Right lobe of liver (tissue), 6 donors: Measurements from ENCODE around the gene BRD4. TPM values are rescaled to one million over a fixed set of nuclear protein-coding genes. Genes with fewer than 3 reads are reported as not detected.

Experiments used
- ATAC-seq, 4 donors: fragments of 200-7000 bp; cut with Tn5 transposase; one replicate each; pipeline ENCODE4 v1.9.1; 2020; ENCODE audit warnings: mild to moderate bottlenecking in 4 of 4, moderate library complexity in 4 of 4
- DNase-seq, 3 donors: peaks; one replicate each; pipeline ENCODE4 v3.0.0-alpha.2; 2020
- H3K27ac ChIP-seq, 3 donors: fragments of 200-600 bp; one replicate each; pipeline ENCODE4 v1.8.0; 2022
- H3K27me3 ChIP-seq, 2 donors: fragments of 200-600 bp; one replicate each; pipeline ENCODE4 v1.8.0; 2022
- H3K36me3 ChIP-seq, 4 donors: fragments of 200-600 bp; sonication (generic) in 1 of 4; one replicate each; pipeline versions ENCODE4 v1.5.1 to v1.8.0; 2017 to 2022; ENCODE audit warnings: control low read depth in 1 of 4
- H3K4me1 ChIP-seq, 4 donors: fragments of 200-600 bp; sonication (generic) in 1 of 4; one replicate each; pipeline versions ENCODE4 v1.5.1 to v1.8.0; 2017 to 2022; ENCODE audit warnings: control low read depth in 1 of 4
- H3K4me3 ChIP-seq, 3 donors: fragments of 200-600 bp; one replicate each; pipeline ENCODE4 v1.8.0; 2022
- H3K9me3 ChIP-seq, 4 donors: fragments of 200-600 bp; sonication (generic) in 1 of 4; one replicate each; pipeline versions ENCODE4 v1.5.1 to v1.8.0; 2017 to 2022; ENCODE audit warnings: control low read depth in 1 of 4
- POLR2A ChIP-seq: fragments of 450-650 bp; IDR thresholded peaks from one replicate; pipeline ENCODE4 v1.6.1; 2017; ENCODE audit warnings: antibody characterized with exemption, mild to moderate bottlenecking
- WGBS: methylation state at CpG from one replicate; pipeline ENCODE4 v1.1.6; 2018; ENCODE audit warnings: low coverage, low lambda C conversion rate; ENCODE audit not compliant: insufficient coverage; ENCODE audit errors: missing lambda C conversion rate; 5-methylcytosine and 5-hydroxymethylcytosine counted together
- intact Hi-C, 2 donors: fragments of 100-400 bp; cut with DNase I; formaldehyde crosslinking; loops; one replicate each; pipeline versions ENCODE4 v1.11.2 to v1.14.1; 2022
- total RNA-seq, 6 experiments: library from RNA; depleted of rRNA in 2 of 6; stranded (reverse); fragments of >200 nt in 2 of 6; fragmentation: NEBNext Ultra II Directional in 3 of 6; extraction: Animal tissue kit (Norgen Biotek cat#: 25700) in 3 of 6; gene quantifications; one replicate each; pipeline versions ENCODE4 v1.1.0 to v1.2.4, GENCODE V29; 2016 to 2023
- TF ChIP-seq, protein P1 (sequence below), 4 donors: fragments of 200-600 bp in 3 of 4; fragments of 450-650 bp in 1 of 4; IDR thresholded peaks; one replicate each; pipeline versions ENCODE4 v1.5.1 to v1.8.0; 2016 to 2022; ENCODE audit warnings: antibody characterized with exemption in 4 of 4, mild to moderate bottlenecking in 2 of 4
- donor health status: DM: no; HTN: yes; CAD: no.
- donor health status: DM: no; HTN: no; CAD: no.
- donor health status: DM: no; HTN: no; CAD: no.
- donor health status: DM: no; HTN: yes; CAD: no.
- donor health status: DM: no; HTN: yes; CAD: no.

BRD4 gene
- total RNA-seq, 6 experiments from 2014 or later: 20.0 to 52.6 (median 40.6) TPM

DNA sequence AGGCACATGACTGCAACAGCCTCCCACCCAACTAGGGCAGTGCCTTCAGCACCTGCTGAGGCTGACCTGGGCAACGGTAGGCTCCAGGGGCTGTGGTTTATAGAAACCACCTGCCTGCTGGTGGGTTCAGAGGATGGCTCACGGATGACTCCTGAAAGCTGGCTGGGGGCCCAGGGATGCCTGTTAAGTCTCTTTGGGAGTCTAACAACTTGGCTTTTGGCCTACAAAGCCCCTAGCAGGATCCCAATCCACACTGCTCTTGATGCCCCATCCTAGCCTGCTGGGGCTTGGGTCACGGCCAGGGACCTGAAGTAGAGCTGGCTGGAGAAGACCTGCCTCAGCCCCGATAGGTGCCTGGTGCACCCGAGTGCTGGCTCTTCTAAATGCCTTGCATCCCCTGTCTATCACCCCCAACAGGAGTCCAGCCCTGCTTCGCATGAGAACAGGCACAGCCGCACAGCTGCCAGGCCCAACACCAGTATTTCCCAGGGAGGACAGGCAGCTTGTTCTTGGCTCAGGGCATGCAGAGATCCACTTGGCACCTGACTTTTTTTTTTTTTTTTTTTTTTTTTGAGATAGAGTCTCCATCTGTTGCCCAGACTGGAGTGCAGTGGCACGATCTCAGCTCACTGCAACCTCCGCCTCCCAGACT is 91.0 kb downstream of the BRD4 start:
- intact Hi-C loops: loop anchor here in 1 of 2 donors (10.0 kb wide), 1 partner anchor 313 kb away; no protein-coding TSS in a partner anchor
- ATAC-seq: no peak
- peaks cover 0 to 77% (median 26%) of the 10 kb centered on the region in 4 donors for H3K36me3 ChIP-seq
- no peak for TF ChIP-seq POLR2A
- TF ChIP-seq, protein P1, sequence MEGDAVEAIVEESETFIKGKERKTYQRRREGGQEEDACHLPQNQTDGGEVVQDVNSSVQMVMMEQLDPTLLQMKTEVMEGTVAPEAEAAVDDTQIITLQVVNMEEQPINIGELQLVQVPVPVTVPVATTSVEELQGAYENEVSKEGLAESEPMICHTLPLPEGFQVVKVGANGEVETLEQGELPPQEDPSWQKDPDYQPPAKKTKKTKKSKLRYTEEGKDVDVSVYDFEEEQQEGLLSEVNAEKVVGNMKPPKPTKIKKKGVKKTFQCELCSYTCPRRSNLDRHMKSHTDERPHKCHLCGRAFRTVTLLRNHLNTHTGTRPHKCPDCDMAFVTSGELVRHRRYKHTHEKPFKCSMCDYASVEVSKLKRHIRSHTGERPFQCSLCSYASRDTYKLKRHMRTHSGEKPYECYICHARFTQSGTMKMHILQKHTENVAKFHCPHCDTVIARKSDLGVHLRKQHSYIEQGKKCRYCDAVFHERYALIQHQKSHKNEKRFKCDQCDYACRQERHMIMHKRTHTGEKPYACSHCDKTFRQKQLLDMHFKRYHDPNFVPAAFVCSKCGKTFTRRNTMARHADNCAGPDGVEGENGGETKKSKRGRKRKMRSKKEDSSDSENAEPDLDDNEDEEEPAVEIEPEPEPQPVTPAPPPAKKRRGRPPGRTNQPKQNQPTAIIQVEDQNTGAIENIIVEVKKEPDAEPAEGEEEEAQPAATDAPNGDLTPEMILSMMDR (IDR thresholded peaks at IDR 0.05): no peak
- WGBS: 60% methylated on average over 1 of the region's 9 CpGs
- no peak overlapping the region for H3K27ac ChIP-seq
- H3K4me3 ChIP-seq: no peak overlapping the region
- no peaks in the 10 kb centered on the region for H3K4me1 ChIP-seq
- no peaks in the 10 kb centered on the region for H3K27me3 ChIP-seq
- H3K9me3 ChIP-seq: no peaks in the 10 kb centered on the region
- no peak for DNase-seq

DNA sequence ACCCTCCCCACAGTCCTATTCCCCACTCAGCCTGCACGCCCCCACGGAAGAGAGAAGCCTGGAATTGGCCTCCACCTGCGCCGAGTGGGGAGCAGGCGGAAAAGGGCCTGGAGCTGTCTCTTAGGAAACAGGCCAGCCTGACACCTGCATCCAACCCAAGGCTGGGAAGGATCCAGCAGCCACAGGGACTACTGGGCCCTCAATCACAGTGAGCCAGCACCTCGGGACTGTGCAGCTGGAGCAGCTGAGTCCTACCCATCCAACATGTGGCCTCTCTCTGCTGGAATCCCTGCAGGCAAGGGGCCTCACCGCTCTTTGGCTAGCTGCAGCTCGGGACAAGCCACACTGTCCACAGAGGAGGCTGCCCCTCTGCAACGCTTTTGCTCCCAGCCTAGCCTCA is 91.8 kb downstream of the BRD4 start:
- intact Hi-C loops: loop anchor here in 1 of 2 donors (10.0 kb wide), 1 partner anchor 314 kb away; no protein-coding TSS in a partner anchor
- no peak overlapping the region for H3K27ac ChIP-seq
- H3K4me1 ChIP-seq: no peaks in the 10 kb centered on the region
- ATAC-seq (no peak), DNase-seq (no peak)
- no peak overlapping the region for H3K4me3 ChIP-seq
- H3K36me3 ChIP-seq: peaks cover 0 to 75% (median 22%) of the 10 kb centered on the region in 4 donors
- no peaks in the 10 kb centered on the region for H3K9me3 ChIP-seq
- no peaks in the 10 kb centered on the region for H3K27me3 ChIP-seq
- TF ChIP-seq, protein P1 (IDR thresholded peaks at IDR 0.05): no peak
- no peak for TF ChIP-seq POLR2A
- no CpG with 5 or more reads among the region's 9 CpGs for WGBS

GRCh38 chr19:15239337-15239949 is 92.9 kb downstream of the BRD4 start:
- no peaks in the 10 kb centered on the region for H3K9me3 ChIP-seq
- ATAC-seq: no peak
- no peak overlapping the region for H3K27ac ChIP-seq
- H3K4me1 ChIP-seq: no peaks in the 10 kb centered on the region
- no peak for DNase-seq
- TF ChIP-seq POLR2A: no peak
- TF ChIP-seq, protein P1 (IDR thresholded peaks at IDR 0.05): no peak
- H3K27me3 ChIP-seq: no peaks in the 10 kb centered on the region
- no peak overlapping the region for H3K4me3 ChIP-seq
- peaks cover 0 to 65% (median 21%) of the 10 kb centered on the region in 4 donors for H3K36me3 ChIP-seq
- intact Hi-C loops: no loop called here
- WGBS: 82% methylated on average over 14 of the region's 26 CpGs

DNA sequence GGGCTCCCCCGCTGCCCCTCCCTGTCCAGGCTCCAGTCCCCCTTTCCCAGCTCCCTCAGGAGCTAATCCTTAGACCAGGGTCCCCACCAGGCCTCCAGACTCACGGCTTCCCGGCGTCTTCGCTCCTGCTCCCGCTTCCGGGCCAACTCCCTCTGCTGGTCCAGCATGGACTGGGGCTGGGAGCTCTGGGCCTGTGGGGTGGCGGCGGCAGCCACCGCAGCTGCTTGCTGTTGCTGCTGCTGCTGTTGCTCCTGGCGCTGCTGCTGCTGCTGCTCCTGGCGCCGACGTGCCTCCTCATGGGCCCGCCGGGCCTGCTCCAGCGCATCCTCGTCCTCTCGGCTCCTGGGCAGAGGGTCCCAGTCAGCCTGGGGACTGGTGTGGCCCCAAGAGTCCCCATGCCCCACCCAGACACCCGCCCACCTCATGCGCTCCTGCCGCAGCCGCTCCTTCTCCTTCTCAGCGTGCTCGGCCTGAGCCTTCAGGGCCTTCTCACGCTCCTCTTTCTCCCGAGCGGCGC is 93.6 kb downstream of the BRD4 start:
- H3K4me3 ChIP-seq: no peak overlapping the region
- intact Hi-C loops: no loop called here
- no peaks in the 10 kb centered on the region for H3K4me1 ChIP-seq
- TF ChIP-seq POLR2A: no peak
- TF ChIP-seq, protein P1 (IDR thresholded peaks at IDR 0.05): no peak
- no peak overlapping the region for H3K27ac ChIP-seq
- no peaks in the 10 kb centered on the region for H3K27me3 ChIP-seq
- WGBS: 91% methylated on average over 16 of the region's 29 CpGs
- H3K9me3 ChIP-seq: no peaks in the 10 kb centered on the region
- ATAC-seq: no peak
- DNase-seq: no peak
- H3K36me3 ChIP-seq: peaks cover 0 to 61% (median 19%) of the 10 kb centered on the region in 4 donors
